OCI-LY7 (cell line): ENCODE measurements around the gene FAM216A. TPM values are rescaled to one million over a fixed set of nuclear protein-coding genes. Genes with fewer than 3 reads are reported as not detected.
A peak's percentile ranks its signal among the peaks of the same experiment; 100 is the strongest.
"Not testable (repeated sequence)": the region's sequence is repeated elsewhere in the genome, so short reads cannot be mapped to it uniquely, and the experiment has no call there.

Experiments
- BruUV-seq: library from RNA; stranded (reverse); fragments of 400-500 nt; replicated peaks from 2 replicates; lab custom pipeline; 2021; lab: Mats Ljungman, UMichigan
- CTCF ChIA-PET: fragments of 300-600 bp; sonication (Branson Sonifier 250); formaldehyde crosslinking; loops from one replicate; lab custom pipeline; 2022; ENCODE audit warnings: antibody characterized with exemption; ENCODE audit not compliant: unreplicated experiment; lab: Charles Lee
- POLR2A ChIA-PET: fragments of 300-600 bp; sonication (Branson Sonifier 250); formaldehyde crosslinking; loops from one replicate; lab custom pipeline; 2022; ENCODE audit warnings: antibody characterized with exemption; lab: Charles Lee
- DNase-seq: peaks from one replicate; pipeline ENCODE4 v3.0.0-alpha.2; 2015; ENCODE audit warnings: low spot score
- H2AFZ ChIP-seq: fragments of 200-600 bp; sonication (generic), shearing (Covaris generic); 2 replicates; pipeline ENCODE4 v1.6.1; 2014; ENCODE audit warnings: mild to moderate bottlenecking, antibody characterized with exemption, low read length, moderate library complexity
- H3K27ac ChIP-seq: fragments of 200-600 bp; sonication (generic); 2 replicates; pipeline ENCODE4 v1.5.1; 2014; ENCODE audit warnings: mixed run types, low read depth, mild to moderate bottlenecking, moderate library complexity, low read length, inconsistent platforms; ENCODE audit not compliant: poor library complexity, severe bottlenecking
- H3K36me3 ChIP-seq: fragments of 200-600 bp; sonication (generic); 2 replicates; pipeline ENCODE4 v1.6.1; 2014; ENCODE audit warnings: mild to moderate bottlenecking, antibody characterized with exemption, low read length, moderate library complexity, mixed read lengths; ENCODE audit not compliant: insufficient read depth
- H3K4me1 ChIP-seq: fragments of 200-600 bp; sonication (generic); 2 replicates; pipeline ENCODE4 v1.5.1; 2014; ENCODE audit warnings: mild to moderate bottlenecking, low read length; ENCODE audit not compliant: insufficient read depth, poor library complexity, severe bottlenecking
- H3K4me2 ChIP-seq: fragments of 200-600 bp; sonication (generic); 2 replicates; pipeline ENCODE4 v1.6.1; 2014; ENCODE audit warnings: mild to moderate bottlenecking, low read length
- H3K4me3 ChIP-seq: fragments of 200-600 bp; sonication (generic); 2 replicates; pipeline ENCODE4 v1.5.1; 2014; ENCODE audit warnings: mild to moderate bottlenecking, low read depth, low read length; ENCODE audit not compliant: poor library complexity, severe bottlenecking
- H3K79me2 ChIP-seq: fragments of 200-600 bp; sonication (generic); 2 replicates; pipeline ENCODE4 v1.6.1; 2016; ENCODE audit warnings: low read depth, mild to moderate bottlenecking, low read length, moderate library complexity, mixed read lengths; ENCODE audit not compliant: insufficient read depth
- H3K9me2 ChIP-seq: fragments of 200-600 bp; sonication (generic); 2 replicates; pipeline ENCODE4 v1.6.1; 2016; ENCODE audit warnings: mild to moderate bottlenecking, low read length, mixed read lengths; ENCODE audit not compliant: insufficient read depth
- H3K9me3 ChIP-seq: fragments of 200-600 bp; sonication (generic); 2 replicates; pipeline ENCODE4 v1.6.1; 2014; ENCODE audit warnings: mild to moderate bottlenecking, mixed run types, low read length, mixed read lengths
- H4K20me1 ChIP-seq: fragments of 200-600 bp; sonication (generic); 2 replicates; pipeline ENCODE4 v1.6.1; 2014; ENCODE audit warnings: mild to moderate bottlenecking, antibody characterized with exemption, low read length, moderate library complexity, mixed read lengths; ENCODE audit not compliant: insufficient read depth
- EZH2phosphoT487 ChIP-seq: fragments of 200-600 bp; sonication (generic); IDR thresholded peaks from 2 replicates; pipeline ENCODE4 v1.6.1; 2018; ENCODE audit warnings: low read depth, borderline replicate concordance, mild to moderate bottlenecking, mixed run types, antibody characterized with exemption, low read length, moderate library complexity, mixed read lengths
- intact Hi-C: fragments of 100-400 bp; cut with micrococcal nuclease; formaldehyde crosslinking; loops from one replicate; pipeline ENCODE4 v1.10.0; 2022; ENCODE audit not compliant: unreplicated experiment
- total RNA-seq, 2 experiments: library from RNA; depleted of rRNA in 1 of 2; stranded (reverse); fragments of >200 nt in 1 of 2; shearing (Covaris generic) in 1 of 2; gene quantifications; 2 replicates each; pipeline ENCODE4 v1.2.3, GENCODE V29; 2014 to 2022
- TF ChIP-seq, protein P1 (sequence below): fragments of 200-600 bp; sonication (generic); conservative IDR thresholded peaks from 2 replicates; pipeline ENCODE4 v1.5.1; 2014; ENCODE audit warnings: mild to moderate bottlenecking, antibody characterized with exemption, low read length, moderate library complexity, mixed read lengths

Gene FAM216A
- total RNA-seq, 2 experiments from 2014 or later, result 62.4 to 62.5 TPM

DNA sequence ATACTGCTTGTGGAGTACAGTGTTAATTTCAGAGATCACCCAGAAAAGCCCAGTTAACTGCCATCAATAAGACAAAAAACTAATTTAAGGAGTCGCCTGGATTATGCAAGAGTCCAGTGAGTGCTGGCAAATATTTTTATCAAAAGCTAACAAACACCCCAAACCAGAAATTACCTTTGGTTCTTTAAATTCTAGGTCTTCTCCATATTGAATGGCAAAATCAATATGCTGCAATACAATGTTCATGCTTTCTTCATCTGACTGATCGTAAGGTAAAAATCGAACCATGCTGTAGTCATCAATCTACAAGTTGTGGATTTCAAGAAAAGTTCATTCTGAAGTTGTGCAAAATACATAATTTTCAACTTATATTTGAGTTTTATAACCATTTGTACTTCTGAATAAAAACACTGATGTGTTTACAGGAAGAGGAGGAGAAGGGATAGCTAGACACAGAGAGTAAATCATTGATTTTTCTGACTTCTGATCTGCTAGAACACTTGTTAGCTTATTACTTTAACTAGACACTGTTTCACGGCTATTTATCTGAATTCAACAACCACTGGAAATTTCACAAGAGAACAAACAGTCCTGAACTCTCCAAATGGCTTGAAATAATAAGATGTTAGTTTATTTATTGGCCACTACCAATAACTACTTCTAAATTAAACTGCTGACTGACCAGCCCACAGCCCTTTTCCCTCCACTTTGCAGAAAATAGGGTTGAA, 14.9 kb upstream of the FAM216A start:
- Histone ChIP-seq H3K79me2 (peaks cover 17% of the 10 kb centered on the region), H3K9me3 (no peaks in the 10 kb centered on the region), H3K4me3 (no peak overlapping the region), H4K20me1 (no peaks in the 10 kb centered on the region), H2AFZ (no peak overlapping the region), H3K4me1 (peaks cover 51% of the 10 kb centered on the region), H3K27ac (no peak overlapping the region), H3K9me2 (no peaks in the 10 kb centered on the region), H3K4me2 (no peak overlapping the region), H3K36me3 (peaks cover 70% of the 10 kb centered on the region)
- no peak for DNase-seq
- intact Hi-C loops, result loop anchor here (10.0 kb wide), 1 partner anchor 431 kb away; no protein-coding TSS in a partner anchor
- POLR2A ChIA-PET, result interaction anchor here (0.6 to 2.7 kb wide), 4 partner anchors 11 to 202 kb away, joined by 3 to 12 read pairs (median 4); partner anchors contain the start of genes FAM216A and GPN3
- TF ChIP-seq, protein P1, sequence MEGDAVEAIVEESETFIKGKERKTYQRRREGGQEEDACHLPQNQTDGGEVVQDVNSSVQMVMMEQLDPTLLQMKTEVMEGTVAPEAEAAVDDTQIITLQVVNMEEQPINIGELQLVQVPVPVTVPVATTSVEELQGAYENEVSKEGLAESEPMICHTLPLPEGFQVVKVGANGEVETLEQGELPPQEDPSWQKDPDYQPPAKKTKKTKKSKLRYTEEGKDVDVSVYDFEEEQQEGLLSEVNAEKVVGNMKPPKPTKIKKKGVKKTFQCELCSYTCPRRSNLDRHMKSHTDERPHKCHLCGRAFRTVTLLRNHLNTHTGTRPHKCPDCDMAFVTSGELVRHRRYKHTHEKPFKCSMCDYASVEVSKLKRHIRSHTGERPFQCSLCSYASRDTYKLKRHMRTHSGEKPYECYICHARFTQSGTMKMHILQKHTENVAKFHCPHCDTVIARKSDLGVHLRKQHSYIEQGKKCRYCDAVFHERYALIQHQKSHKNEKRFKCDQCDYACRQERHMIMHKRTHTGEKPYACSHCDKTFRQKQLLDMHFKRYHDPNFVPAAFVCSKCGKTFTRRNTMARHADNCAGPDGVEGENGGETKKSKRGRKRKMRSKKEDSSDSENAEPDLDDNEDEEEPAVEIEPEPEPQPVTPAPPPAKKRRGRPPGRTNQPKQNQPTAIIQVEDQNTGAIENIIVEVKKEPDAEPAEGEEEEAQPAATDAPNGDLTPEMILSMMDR, result no peak
- TF ChIP-seq EZH2phosphoT487, result no peak
- no TSS peak for BruUV-seq
- CTCF ChIA-PET, result interaction anchor here (2.7 kb wide), 1 partner anchor 15 kb away, joined by 14 read pairs; the partner anchor contains the start of genes FAM216A and GPN3

DNA sequence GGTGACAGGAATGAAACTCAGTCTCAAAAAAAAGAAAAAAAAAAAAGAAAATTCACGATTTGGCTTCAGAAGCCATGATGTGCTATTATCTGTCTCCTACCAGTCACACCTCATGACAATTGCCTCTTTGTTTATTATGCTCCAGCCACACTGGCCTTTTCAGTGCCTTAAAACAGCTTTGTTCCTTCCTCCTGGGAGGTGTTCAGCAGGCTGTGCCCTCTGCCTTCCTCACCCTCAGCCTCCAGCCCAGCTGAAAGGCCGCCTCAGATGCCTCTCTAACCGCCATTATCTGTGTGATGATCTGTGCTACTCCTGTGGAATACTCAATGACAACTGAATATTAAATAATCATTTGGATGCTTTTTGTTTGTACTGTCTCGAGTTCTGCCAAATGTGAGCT, 9.9 kb upstream of the FAM216A start:
- ChIA-PET POLR2A (interaction anchor here (0.7 to 1.4 kb wide), 3 partner anchors 9 to 178 kb away, joined by 3 to 9 read pairs (median 3); partner anchors contain the start of genes FAM216A and GPN3), CTCF (interaction anchor here (0.9 kb wide), 1 partner anchor 9 kb away, joined by 3 read pairs; the partner anchor contains the start of gene ARPC3)
- intact Hi-C loops, result loop anchor here (10.0 kb wide), 1 partner anchor 426 kb away; no protein-coding TSS in a partner anchor
- TF ChIP-seq, protein P1, result no peak
- no peak for TF ChIP-seq EZH2phosphoT487
- Histone ChIP-seq H3K36me3 (peaks cover 77% of the 10 kb centered on the region), H3K27ac (peak overlapping the region; percentile 94), H3K4me2 (no peak overlapping the region), H3K9me3 (no peaks in the 10 kb centered on the region), H4K20me1 (no peaks in the 10 kb centered on the region), H3K4me3 (no peak overlapping the region), H3K79me2 (peaks cover 3% of the 10 kb centered on the region; the same call in 1 of the 2 replicates), H3K4me1 (peaks cover 44% of the 10 kb centered on the region), H2AFZ (no peak overlapping the region), H3K9me2 (no peaks in the 10 kb centered on the region)
- DNase-seq, result no peak
- BruUV-seq, result no TSS peak

DNA sequence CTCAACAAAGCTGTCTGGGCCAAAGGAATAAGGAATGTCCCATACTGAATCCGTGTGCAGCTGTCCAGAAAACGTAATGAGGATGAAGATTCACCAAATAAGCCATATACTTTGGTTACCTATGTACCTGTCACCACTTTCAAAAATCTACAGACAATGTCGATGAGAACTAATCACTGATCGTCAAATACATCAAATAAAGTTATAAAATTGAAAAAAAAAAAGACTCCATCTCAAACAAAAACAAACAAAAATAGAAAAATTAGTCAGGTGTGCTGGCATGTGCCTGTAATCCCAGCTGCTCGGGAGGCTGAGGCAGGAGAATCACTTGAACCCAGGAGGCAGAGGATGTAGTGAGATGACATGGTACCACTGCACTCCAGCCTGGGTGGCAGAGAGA, 7.5 kb upstream of the FAM216A start:
- DNase-seq, intact Hi-C loops, H3K9me3 ChIP-seq, H3K27ac ChIP-seq, H4K20me1 ChIP-seq, H3K4me2 ChIP-seq, BruUV-seq, H3K4me3 ChIP-seq, H2AFZ ChIP-seq, H3K9me2 ChIP-seq, CTCF ChIA-PET: not testable (repeated sequence)
- POLR2A ChIA-PET, result interaction anchor here (0.7 kb wide), 1 partner anchor 1824 kb away, joined by 4 read pairs; no protein-coding TSS in a partner anchor
- Histone ChIP-seq H3K36me3 (peaks cover 71% of the 10 kb centered on the region), H3K4me1 (peaks cover 30% of the 10 kb centered on the region), H3K79me2 (peaks cover 11% of the 10 kb centered on the region)
